Type B pancreatic cell (in vitro differentiated cells): ENCODE data around the gene FECH. TPM values are rescaled to one million over a fixed set of nuclear protein-coding genes. Genes with fewer than 3 reads are reported as not detected.
A peak's percentile ranks its signal among the peaks of the same experiment; 100 is the strongest.

ENCODE experiments used
- DNase-seq: peaks from one replicate; pipeline ENCODE4 v3.0.0; 2021; ENCODE audit warnings: mixed read lengths; ENCODE audit not compliant: unreplicated experiment; ENCODE audit errors: extremely low spot score
- H3K27ac Mint-ChIP-seq: 2 replicates; pipeline ENCODE4 v1.8.0; 2021; ENCODE audit warnings: mild to moderate bottlenecking, mixed read lengths
- H3K27me3 Mint-ChIP-seq: 2 replicates; pipeline ENCODE4 v1.8.0; 2021; ENCODE audit warnings: mixed read lengths
- H3K36me3 Mint-ChIP-seq: 2 replicates; pipeline ENCODE4 v1.8.0; 2021; ENCODE audit warnings: mixed read lengths
- H3K4me1 Mint-ChIP-seq: one replicate; pipeline ENCODE4 v1.8.0; 2021; ENCODE audit warnings: mixed read lengths; ENCODE audit not compliant: unreplicated experiment
- H3K4me3 Mint-ChIP-seq: 2 replicates; pipeline ENCODE4 v1.8.0; 2021; ENCODE audit warnings: mild to moderate bottlenecking, mixed read lengths
- H3K9me3 Mint-ChIP-seq: 2 replicates; pipeline ENCODE4 v1.8.0; 2021; ENCODE audit warnings: mixed read lengths
- CTCF ChIP-seq: fragments of 200-600 bp; sonication (generic); conservative IDR thresholded peaks from 2 replicates; pipeline ENCODE4 v1.5.0; 2021; ENCODE audit warnings: antibody characterized with exemption, mild to moderate bottlenecking
- long read RNA-seq: library from polyadenylated mRNA; unstranded; transcript quantifications from one replicate; pipeline ENCODE4 v2.0.0, GENCODE V29; 2020
- total RNA-seq: library from RNA; stranded (reverse); gene quantifications from 2 replicates; pipeline ENCODE4 v1.2.1, GENCODE V29; 2021; ENCODE audit warnings: low replicate concordance

Gene FECH
- 22.1 and 43.1 TPM in 2 replicates for total RNA-seq
- long read RNA-seq, transcript FECH-201 (11 exons, 3,853 nt): major isoform, 149 of 187 reads
- long read RNA-seq, transcript FECH-202 (11 exons, 2,526 nt): minor isoform, 12 of 187 reads
- long read RNA-seq, partial matches to known transcripts: 8 of 187 reads
- long read RNA-seq, other reads (novel, unspliced or antisense): 18 of 187 reads

- Mint-ChIP-seq H3K27ac (peak within 1 kb of the TSS; percentile 90), H3K4me3 (peak within 1 kb of the TSS; percentile 89), H3K9me3 (no peaks in the 10 kb centered on the region), H3K36me3 (peaks cover 3% of the 10 kb centered on the region), H3K4me1 (peaks cover 11% of the 10 kb centered on the region), H3K27me3 (no peaks in the 10 kb centered on the region)
- TF ChIP-seq CTCF: peak; percentile 38
- DNase-seq: peak; percentile 80
Measured at GRCh38 chr18:57586251-57587049, at the start of gene FECH. Gene FECH (minus strand): TSS chr18:57586702. CDS start chr18:57586620, 82 bp downstream.

GRCh38 chr18:57635003-57635822 lies 48.7 kb upstream of the FECH start:
- peaks cover 13% of the 10 kb centered on the region for H3K4me1 Mint-ChIP-seq
- H3K36me3 Mint-ChIP-seq: peaks cover 8% of the 10 kb centered on the region
- TF ChIP-seq CTCF: no peak
- no peak overlapping the region for H3K4me3 Mint-ChIP-seq
- H3K27me3 Mint-ChIP-seq: no peaks in the 10 kb centered on the region
- H3K27ac Mint-ChIP-seq: no peak overlapping the region
- no peak for DNase-seq
- H3K9me3 Mint-ChIP-seq: no peaks in the 10 kb centered on the region

GRCh38 chr18:57631697-57632096 lies 45.2 kb upstream of the FECH start:
- Mint-ChIP-seq H3K4me3 (peak overlapping the region; percentile 79), H3K9me3 (no peaks in the 10 kb centered on the region), H3K4me1 (peaks cover 17% of the 10 kb centered on the region), H3K27ac (peak overlapping the region; percentile 37), H3K36me3 (peaks cover 5% of the 10 kb centered on the region), H3K27me3 (no peaks in the 10 kb centered on the region)
- DNase-seq: no peak
- TF ChIP-seq CTCF: no peak

GRCh38 chr18:57630754-57631595 lies 44.5 kb upstream of the FECH start:
- peaks cover 17% of the 10 kb centered on the region for H3K4me1 Mint-ChIP-seq
- TF ChIP-seq CTCF: no peak
- peak overlapping the region; percentile 97 for H3K4me3 Mint-ChIP-seq
- H3K27ac Mint-ChIP-seq: peak overlapping the region; percentile 94
- H3K27me3 Mint-ChIP-seq: no peaks in the 10 kb centered on the region
- DNase-seq: no peak
- H3K9me3 Mint-ChIP-seq: no peaks in the 10 kb centered on the region
- peaks cover 5% of the 10 kb centered on the region for H3K36me3 Mint-ChIP-seq
